VCaP (cell line): ENCODE data around the gene P4HB.

ENCODE experiments used
- H3K27ac ChIP-seq: fragments of 450-650 bp; 2 replicates; pipeline ENCODE4 v1.5.1; 2017
- CTCF ChIP-seq: fragments of 450-650 bp; conservative IDR thresholded peaks from 2 replicates; pipeline ENCODE4 v1.5.1; 2017; ENCODE audit warnings: mild to moderate bottlenecking, moderate library complexity

The P4HB gene

GRCh38 chr17:81905424-81905875, 45.1 kb upstream of the P4HB start:
- no peak overlapping the region for H3K27ac ChIP-seq
- TF ChIP-seq CTCF: no peak

GRCh38 chr17:81904600-81905423, 44.5 kb upstream of the P4HB start:
- no peak for TF ChIP-seq CTCF
- H3K27ac ChIP-seq: no peak overlapping the region

GRCh38 chr17:81903896-81904599, 43.7 kb upstream of the P4HB start:
- no peak overlapping the region for H3K27ac ChIP-seq
- TF ChIP-seq CTCF: no peak

GRCh38 chr17:81903415-81903831, 43.1 kb upstream of the P4HB start:
- H3K27ac ChIP-seq: no peak overlapping the region
- TF ChIP-seq CTCF: no peak

GRCh38 chr17:81902653-81903414, 42.5 kb upstream of the P4HB start:
- peak overlapping the region; percentile 60; the same call in 1 of the 2 replicates for H3K27ac ChIP-seq
- TF ChIP-seq CTCF: no peak

GRCh38 chr17:81902023-81902652, 41.8 kb upstream of the P4HB start, which contains the start of gene NPB:
TSS of gene NPB (plus strand) at chr17:81902238. CDS start at chr17:81902278, 40 bp downstream.
- no peak for TF ChIP-seq CTCF
- H3K27ac ChIP-seq: peak within 1 kb of the TSS; percentile 60; the same call in 1 of the 2 replicates
